K562 (cell line): ENCODE results near the gene PSMB8. TPM values are rescaled to one million over a fixed set of nuclear protein-coding genes. Genes with fewer than 3 reads are reported as not detected.

Source experiments
- BCLAF1 ChIP-seq, 2 experiments: fragments of 450-650 bp in 1 of 2; IDR thresholded peaks; 2 replicates each; pipeline ENCODE4 v1.6.1; 2011 to 2017; ENCODE audit warnings: low read depth in 2 of 2, antibody characterized with exemption in 1 of 2, borderline replicate concordance in 1 of 2, low read length in 1 of 2, mild to moderate bottlenecking in 1 of 2, mixed read lengths in 1 of 2; ENCODE audit not compliant: control insufficient read depth in 1 of 2
- EZH2 ChIP-seq: IDR thresholded peaks from 2 replicates; pipeline ENCODE4 v1.6.1; 2012; ENCODE audit warnings: low read depth, mild to moderate bottlenecking, inconsistent platforms, low read length, borderline replicate concordance
- GTF2B ChIP-seq: IDR thresholded peaks from 2 replicates; pipeline ENCODE4 v1.6.1; 2011; ENCODE audit not compliant: insufficient read length; ENCODE audit errors: extremely low read depth
- KLF6 ChIP-seq: fragments of 250-450 bp; sonication (Bioruptor Pico); IDR thresholded peaks from 2 replicates; pipeline ENCODE4 v1.4.0; 2020; ENCODE audit warnings: mild to moderate bottlenecking, moderate library complexity, borderline replicate concordance
- MIER1 ChIP-seq: fragments of 450-650 bp; IDR thresholded peaks from 2 replicates; pipeline ENCODE4 v1.6.1; 2016; ENCODE audit warnings: antibody characterized with exemption, mild to moderate bottlenecking, low read depth
- NFXL1 ChIP-seq: fragments of 450-650 bp; formaldehyde crosslinking; IDR thresholded peaks from 2 replicates; pipeline ENCODE4 v1.4.0; 2021; ENCODE audit warnings: mild to moderate bottlenecking
- POLR2H ChIP-seq: IDR thresholded peaks from 2 replicates; pipeline ENCODE4 v1.6.1; 2016; ENCODE audit warnings: missing genetic modification characterization, low read depth, mild to moderate bottlenecking, control low read depth, missing compliant biosample characterization, moderate library complexity
- SRSF1 ChIP-seq: fragments of 200-400 bp; formaldehyde crosslinking; IDR thresholded peaks from 2 replicates; pipeline ENCODE4 v1.6.1; 2017; ENCODE audit warnings: mild to moderate bottlenecking, low read depth, low read length, moderate library complexity
- THRB ChIP-seq: fragments of 450-650 bp; formaldehyde crosslinking; conservative IDR thresholded peaks from 2 replicates; pipeline ENCODE4 v1.4.0; 2022; ENCODE audit warnings: mild to moderate bottlenecking, missing genetic modification characterization
- ZMIZ1 ChIP-seq, 2 experiments: fragments of 150-350 bp in 1 of 2; IDR thresholded peaks; 2 replicates each; pipeline ENCODE4 v1.6.1; 2012 to 2016; ENCODE audit warnings: low read depth in 2 of 2, low read length in 2 of 2, mild to moderate bottlenecking in 1 of 2, moderate library complexity in 1 of 2
- ZNF668 ChIP-seq: fragments of 250-450 bp; sonication (Bioruptor Pico); IDR thresholded peaks from 2 replicates; pipeline ENCODE4 v1.8.0; 2022; ENCODE audit warnings: mild to moderate bottlenecking, inconsistent platforms
- ZNF707 ChIP-seq: fragments of 250-450 bp; sonication (Bioruptor Pico); conservative IDR thresholded peaks from 2 replicates; pipeline ENCODE4 v1.8.0; 2022; ENCODE audit warnings: inconsistent platforms, mild to moderate bottlenecking, moderate library complexity
- polyA plus RNA-seq, 8 experiments: library from polyadenylated mRNA; depleted of rRNA in 4 of 8; stranded (reverse) in 5 of 8; unstranded in 3 of 8; fragments of >200 nt; fragmentation: Nextera tagmentation in 2 of 8; fragmentation: Illumina TruSeq in 1 of 8; extraction: Ambion mirVana in 2 of 8; extraction: Trizol in 1 of 8; gene quantifications; 2 replicates each; pipeline versions ENCODE4 v1.2.1 to v1.2.3, GENCODE V29; 2011 to 2014; ENCODE audit warnings: inconsistent platforms in 1 of 8, missing spikeins in 1 of 8
- total RNA-seq, 7 experiments: library from RNA; depleted of rRNA in 6 of 7; stranded (reverse); fragments of >200 nt in 6 of 7; fragmentation: Illumina TruSeq in 2 of 7; extraction: Trizol in 2 of 7; gene quantifications; 2 replicates each; pipeline versions ENCODE4 v1.2.1 to v1.2.3, GENCODE V29; 2011 to 2021; ENCODE audit warnings: low replicate concordance in 1 of 7

Gene PSMB8
- total and polyA plus RNA-seq, 9 of the 15 experiments (the other 6 are each of a cell fraction or from before 2014, with no cell fraction given) = 0.71 to 4.0 (median 2.4) TPM

- TF ChIP-seq ZNF707 (CRISPR knock-in tag) (no peak), POLR2H (tag) (no peak), SRSF1 (no peak), ZMIZ1 (IDR thresholded peaks at IDR 0.05; ENCODE audit: low read depth in 2 of 2, low read length in 2 of 2) (no peak), ZNF668 (no peak), THRB (CRISPR knock-in tag) (no peak), KLF6 (CRISPR knock-in tag) (no peak), GTF2B (no peak), EZH2 (no peak), NFXL1 (CRISPR knock-in tag) (no peak), MIER1 (no peak), BCLAF1 (IDR thresholded peaks at IDR 0.05; ENCODE audit: borderline replicate concordance in 1 of 2, control insufficient read depth in 1 of 2, low read depth in 2 of 2, low read length in 1 of 2) (no peak)
Measured at GRCh38 chr6:32838114-32838958, 5.5 kb downstream of the PSMB8 start, which contains the start of gene TAP2 (continued).
